HG03139 (cell line): ENCODE results near the gene CFD.

ENCODE experiments used
- ATAC-seq: cut with Tn5 transposase; IDR thresholded peaks from one replicate; pipeline ENCODE4 v1.9.1; 2021; ENCODE audit not compliant: unreplicated experiment

The CFD gene

GRCh38 chr19:903266-903797 lies 43.9 kb downstream of the CFD start:
- ATAC-seq = no peak

- ATAC-seq = no peak
These were observed 45.1 kb downstream of the CFD start for GRCh38 chr19:904545-904944.

GRCh38 chr19:906480-906879 lies 47.0 kb downstream of the CFD start:
- no peak for ATAC-seq

- no peak for ATAC-seq
These were observed 47.9 kb downstream of the CFD start for GRCh38 chr19:907183-907853.

- ATAC-seq = no peak
These were observed 52.0 kb downstream of the CFD start for GRCh38 chr19:911197-912033.

GRCh38 chr19:912181-913079 lies 53.0 kb downstream of the CFD start:
- ATAC-seq = no peak
